K562 (cell line): ENCODE data around the gene SHISAL1.

Source experiments
- CEBPB ChIP-seq: fragments of 450-650 bp; IDR thresholded peaks from 2 replicates; pipeline ENCODE4 v1.6.1; 2016; ENCODE audit warnings: missing genetic modification characterization, missing compliant biosample characterization
- COPS2 ChIP-seq: fragments of 450-650 bp; conservative IDR thresholded peaks from 2 replicates; pipeline ENCODE4 v1.6.1; 2016; ENCODE audit warnings: mild to moderate bottlenecking, moderate library complexity
- CTCF ChIP-seq, 3 experiments: IDR thresholded peaks in 2 of 3; conservative IDR thresholded peaks in 1 of 3; 2 replicates each; pipeline ENCODE4 v1.5.1; 2011 to 2012; ENCODE audit warnings: low read length in 3 of 3, mild to moderate bottlenecking in 3 of 3, control low read depth in 2 of 3, improper control_type of control experiment in 1 of 3, inconsistent platforms in 1 of 3, low read depth in 1 of 3, mixed read lengths in 1 of 3, moderate library complexity in 1 of 3; ENCODE audit not compliant: insufficient read depth in 2 of 3
- EP300 ChIP-seq: IDR thresholded peaks from 2 replicates; pipeline ENCODE4 v1.6.1; 2012; ENCODE audit warnings: low read length, improper control_type of control experiment
- FOXP1 ChIP-seq: sonication (generic); formaldehyde crosslinking; IDR thresholded peaks from 2 replicates; pipeline ENCODE4 v1.8.0; 2022; ENCODE audit warnings: mild to moderate bottlenecking, missing genetic modification reagents
- KDM4B ChIP-seq, 2 experiments: fragments of 450-650 bp in 1 of 2; sonication (generic) in 1 of 2; IDR thresholded peaks; 2 replicates each; pipeline ENCODE4 v1.6.1; 2016 to 2017; ENCODE audit warnings: borderline replicate concordance in 2 of 2, antibody characterized with exemption in 1 of 2, low read depth in 1 of 2, mild to moderate bottlenecking in 1 of 2
- NR2F6 ChIP-seq: fragments of 450-650 bp; formaldehyde crosslinking; IDR thresholded peaks from 2 replicates; pipeline ENCODE4 v1.4.0; 2020; ENCODE audit warnings: mild to moderate bottlenecking
- SETDB1 ChIP-seq: IDR thresholded peaks from one replicate; pipeline ENCODE4 v1.6.1; 2012; ENCODE audit warnings: low read length, control low read depth, inconsistent platforms
- ZNF12 ChIP-seq: sonication (generic); formaldehyde crosslinking; IDR thresholded peaks from 2 replicates; pipeline ENCODE4 v1.4.0; 2020; ENCODE audit warnings: mild to moderate bottlenecking, missing genetic modification reagents
- ZNF274 ChIP-seq: IDR thresholded peaks from 2 replicates; pipeline ENCODE4 v1.6.1; 2011; ENCODE audit warnings: low read depth, mild to moderate bottlenecking, low read length, moderate library complexity, borderline replicate concordance
- ZNF764 ChIP-seq: fragments of 250-450 bp; sonication (Bioruptor Pico); IDR thresholded peaks from 2 replicates; pipeline ENCODE4 v1.4.0; 2020; ENCODE audit warnings: low read depth, mild to moderate bottlenecking, moderate library complexity
- TF ChIP-seq, protein P1 (sequence below): sonication (generic); formaldehyde crosslinking; IDR thresholded peaks from 2 replicates; pipeline ENCODE4 v1.8.1; 2023; ENCODE audit warnings: mild to moderate bottlenecking, missing genetic modification reagents, moderate library complexity
- TF ChIP-seq, protein P2 (sequence below), 2 experiments: IDR thresholded peaks in 1 of 2; conservative IDR thresholded peaks in 1 of 2; 2 replicates each; pipeline ENCODE4 v1.6.1; 2016; ENCODE audit warnings: low read depth in 2 of 2, mild to moderate bottlenecking in 1 of 2, missing compliant biosample characterization in 1 of 2, missing genetic modification characterization in 1 of 2, moderate library complexity in 1 of 2
- TF ChIP-seq, protein P3 (sequence below), 2 experiments: fragments of 250-450 bp in 1 of 2; fragments of 450-650 bp in 1 of 2; sonication (Bioruptor Pico) in 1 of 2; IDR thresholded peaks; 2 replicates each; pipeline versions ENCODE4 v1.6.1 to v1.8.0; 2016 to 2021; ENCODE audit warnings: mild to moderate bottlenecking in 2 of 2, moderate library complexity in 2 of 2, missing compliant biosample characterization in 1 of 2, missing genetic modification characterization in 1 of 2

DNA sequence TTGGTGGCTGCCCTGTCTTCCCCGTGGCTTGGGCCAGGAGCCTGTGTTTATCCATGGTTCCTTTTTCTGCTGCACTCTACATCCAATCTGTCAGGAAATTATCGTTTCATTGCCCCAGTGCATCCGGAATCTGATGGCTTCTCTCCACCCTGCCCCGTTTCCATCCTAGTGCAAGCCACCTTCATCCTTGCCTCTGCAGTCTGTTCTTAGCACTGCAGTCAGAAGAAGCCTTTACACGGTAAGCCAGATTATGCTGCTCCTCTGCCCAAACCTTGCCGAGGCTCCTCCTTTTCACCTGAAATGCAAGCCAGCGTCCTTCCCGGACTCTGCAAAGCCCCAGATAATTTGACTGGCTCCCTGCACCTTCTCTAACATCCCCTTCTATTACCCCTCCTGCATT, 86.9 kb downstream of the SHISAL1 start:
- TF ChIP-seq SETDB1 (no peak), CTCF (IDR thresholded peaks at IDR 0.05 in 2 of 3, conservative IDR thresholded peaks at IDR 0.05 in 1 of 3; ENCODE audit: insufficient read depth in 2 of 3, low read depth in 1 of 3, low read length in 3 of 3) (no peak), KDM4B (IDR thresholded peaks at IDR 0.05; ENCODE audit: borderline replicate concordance in 2 of 2, low read depth in 1 of 2) (no peak), FOXP1 (no peak), ZNF12 (CRISPR knock-in tag) (no peak), ZNF274 (no peak), EP300 (no peak), NR2F6 (CRISPR knock-in tag) (no peak), COPS2 (no peak), CEBPB (tag) (no peak), ZNF764 (no peak)
- TF ChIP-seq, protein P1, sequence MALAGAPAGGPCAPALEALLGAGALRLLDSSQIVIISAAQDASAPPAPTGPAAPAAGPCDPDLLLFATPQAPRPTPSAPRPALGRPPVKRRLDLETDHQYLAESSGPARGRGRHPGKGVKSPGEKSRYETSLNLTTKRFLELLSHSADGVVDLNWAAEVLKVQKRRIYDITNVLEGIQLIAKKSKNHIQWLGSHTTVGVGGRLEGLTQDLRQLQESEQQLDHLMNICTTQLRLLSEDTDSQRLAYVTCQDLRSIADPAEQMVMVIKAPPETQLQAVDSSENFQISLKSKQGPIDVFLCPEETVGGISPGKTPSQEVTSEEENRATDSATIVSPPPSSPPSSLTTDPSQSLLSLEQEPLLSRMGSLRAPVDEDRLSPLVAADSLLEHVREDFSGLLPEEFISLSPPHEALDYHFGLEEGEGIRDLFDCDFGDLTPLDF = no peak
- TF ChIP-seq, protein P2, sequence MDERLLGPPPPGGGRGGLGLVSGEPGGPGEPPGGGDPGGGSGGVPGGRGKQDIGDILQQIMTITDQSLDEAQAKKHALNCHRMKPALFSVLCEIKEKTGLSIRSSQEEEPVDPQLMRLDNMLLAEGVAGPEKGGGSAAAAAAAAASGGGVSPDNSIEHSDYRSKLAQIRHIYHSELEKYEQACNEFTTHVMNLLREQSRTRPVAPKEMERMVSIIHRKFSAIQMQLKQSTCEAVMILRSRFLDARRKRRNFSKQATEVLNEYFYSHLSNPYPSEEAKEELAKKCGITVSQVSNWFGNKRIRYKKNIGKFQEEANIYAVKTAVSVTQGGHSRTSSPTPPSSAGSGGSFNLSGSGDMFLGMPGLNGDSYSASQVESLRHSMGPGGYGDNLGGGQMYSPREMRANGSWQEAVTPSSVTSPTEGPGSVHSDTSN (CRISPR knock-in tag; IDR thresholded peaks at IDR 0.05; ENCODE audit: low read depth) = no peak
- TF ChIP-seq, protein P2 (tag; conservative IDR thresholded peaks at IDR 0.05; ENCODE audit: low read depth) = no peak
- TF ChIP-seq, protein P3, sequence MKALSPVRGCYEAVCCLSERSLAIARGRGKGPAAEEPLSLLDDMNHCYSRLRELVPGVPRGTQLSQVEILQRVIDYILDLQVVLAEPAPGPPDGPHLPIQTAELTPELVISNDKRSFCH (CRISPR knock-in tag; IDR thresholded peaks at IDR 0.05) = no peak
- TF ChIP-seq, protein P3 (tag; IDR thresholded peaks at IDR 0.05) = no peak
